Activated naive CD4-positive, alpha-beta T cell treated with Interleukin-2 at 50 U/mL for 16 hours (primary cell): Measurements from ENCODE around the gene CCDC93.

ENCODE experiments used
- DNase-seq: peaks from one replicate; pipeline ENCODE4 v3.0.0-alpha.2; 2020

Gene CCDC93

DNA sequence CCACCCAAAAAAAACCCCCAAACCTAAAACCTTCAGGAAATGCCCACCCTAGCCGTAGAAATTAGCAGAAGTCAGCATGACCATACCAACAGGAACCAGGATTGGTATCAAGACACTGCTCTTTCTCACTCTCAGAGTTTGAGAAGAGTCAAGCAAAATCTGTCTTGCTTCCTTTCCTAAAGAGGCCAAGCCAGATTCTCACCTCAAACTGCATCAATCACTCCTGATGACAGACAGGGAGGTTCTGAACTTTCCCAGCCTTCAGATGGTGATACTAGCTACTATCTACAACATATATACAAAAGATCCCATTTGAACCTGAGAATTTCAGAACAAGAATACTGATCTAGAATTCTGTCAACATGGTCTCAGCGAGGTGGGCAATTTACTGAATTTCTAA lies 29.7 kb downstream of the CCDC93 start:
- DNase-seq: no peak

DNA sequence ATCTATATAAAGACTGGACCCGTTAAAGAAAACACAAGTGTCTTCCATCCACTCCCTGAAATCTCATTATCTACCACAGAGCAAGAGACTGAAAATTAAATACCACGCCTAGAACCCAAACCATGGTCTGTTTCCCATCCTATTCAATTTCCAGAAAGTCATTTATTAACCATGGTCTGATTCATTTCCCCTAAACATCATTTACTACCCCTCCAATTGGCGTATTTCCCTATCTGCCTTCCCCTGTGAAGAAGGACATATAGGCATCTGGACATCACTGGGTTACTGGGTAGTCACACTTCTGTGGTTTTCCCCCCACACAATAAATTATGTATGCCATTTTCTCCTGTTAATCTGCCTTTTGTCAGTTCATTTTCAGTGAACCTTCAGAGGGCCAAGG lies 30.8 kb downstream of the CCDC93 start:
- DNase-seq: no peak

GRCh38 chr2:117982376-117983033 lies 31.4 kb downstream of the CCDC93 start:
- DNase-seq: no peak

DNA sequence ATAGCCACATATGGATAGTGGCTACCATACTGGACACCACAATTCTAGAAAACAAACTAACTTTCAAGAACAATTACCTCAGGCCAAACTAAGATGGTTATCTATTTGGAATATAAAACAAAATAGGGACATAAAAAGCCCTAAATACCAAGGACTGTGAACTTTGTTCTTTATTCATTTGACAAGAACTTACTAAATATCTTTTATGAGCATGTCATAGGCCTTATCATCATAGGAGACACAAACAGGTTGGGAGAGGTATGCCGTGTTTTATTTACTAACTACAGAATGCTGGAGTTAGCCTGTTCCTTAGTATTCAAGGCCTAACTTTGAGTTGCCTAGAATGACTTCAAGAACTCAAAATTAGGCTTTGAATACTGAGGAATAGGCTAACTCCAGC lies 32.1 kb downstream of the CCDC93 start:
- DNase-seq: no peak

- no peak for DNase-seq
Measured at GRCh38 chr2:117980783-117981676, 32.8 kb downstream of the CCDC93 start.

DNA sequence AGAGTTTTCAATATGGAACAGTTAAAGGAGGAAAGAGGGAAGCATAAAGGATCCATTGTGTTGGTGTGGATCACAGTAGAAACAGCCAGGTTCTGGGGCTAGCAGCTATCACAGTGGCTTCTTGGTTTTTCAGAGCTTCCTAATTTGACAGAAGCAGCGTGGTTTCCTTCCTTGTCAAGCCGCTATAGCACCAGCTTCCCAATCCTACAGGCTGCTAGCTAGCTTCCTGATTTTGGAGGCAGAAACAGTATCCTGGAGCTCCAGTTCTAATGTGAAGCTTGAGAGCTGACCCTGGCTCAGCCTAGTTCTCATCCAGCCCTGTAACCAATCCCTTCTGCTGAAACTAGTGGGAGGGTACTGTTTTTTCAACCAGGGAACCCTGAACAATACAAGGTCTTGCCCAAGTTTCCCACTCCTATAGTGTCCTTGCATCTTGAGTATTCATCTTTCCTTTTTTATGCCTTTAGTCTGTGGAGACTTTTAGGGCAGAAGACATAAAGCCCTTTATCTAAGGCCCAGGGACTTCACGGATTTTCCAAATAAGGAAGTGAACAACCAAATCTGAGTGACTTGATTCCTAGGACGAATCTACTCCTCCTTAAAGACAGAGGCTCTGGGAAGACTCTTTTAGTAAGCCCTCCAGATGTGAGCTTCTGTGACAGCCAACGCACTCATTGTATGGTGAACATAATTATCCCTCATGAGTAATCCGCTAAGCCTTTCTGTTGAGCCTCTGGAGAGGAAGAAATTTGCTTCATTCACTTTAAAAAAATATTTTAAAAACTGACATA lies 33.8 kb downstream of the CCDC93 start:
- no peak for DNase-seq

- DNase-seq: no peak
Measured at GRCh38 chr2:117977696-117978095, 36.2 kb downstream of the CCDC93 start.

DNA sequence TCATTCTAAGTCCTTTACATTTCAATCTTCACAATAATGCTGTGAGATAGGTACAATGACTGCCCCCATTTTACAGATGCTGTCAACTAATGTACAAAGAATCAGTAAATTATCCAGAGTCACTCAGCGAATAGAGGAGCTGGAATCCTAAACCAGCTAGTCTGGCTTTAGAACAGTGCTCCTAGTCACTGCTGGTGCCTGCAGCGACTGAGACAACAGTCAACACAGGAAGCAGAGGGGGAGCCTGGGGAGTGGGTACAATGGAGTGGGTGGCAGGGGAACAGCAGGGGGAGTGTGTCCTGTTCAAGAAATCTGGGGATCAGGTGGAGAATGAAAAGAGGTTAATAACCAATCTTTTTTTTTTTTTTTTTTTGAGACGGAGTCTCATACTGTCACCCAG lies 37.3 kb downstream of the CCDC93 start:
- no peak for DNase-seq

GRCh38 chr2:117973498-117974082 lies 40.3 kb downstream of the CCDC93 start:
- DNase-seq: no peak

- DNase-seq: no peak
Measured at GRCh38 chr2:117972476-117973123, 41.3 kb downstream of the CCDC93 start.

DNA sequence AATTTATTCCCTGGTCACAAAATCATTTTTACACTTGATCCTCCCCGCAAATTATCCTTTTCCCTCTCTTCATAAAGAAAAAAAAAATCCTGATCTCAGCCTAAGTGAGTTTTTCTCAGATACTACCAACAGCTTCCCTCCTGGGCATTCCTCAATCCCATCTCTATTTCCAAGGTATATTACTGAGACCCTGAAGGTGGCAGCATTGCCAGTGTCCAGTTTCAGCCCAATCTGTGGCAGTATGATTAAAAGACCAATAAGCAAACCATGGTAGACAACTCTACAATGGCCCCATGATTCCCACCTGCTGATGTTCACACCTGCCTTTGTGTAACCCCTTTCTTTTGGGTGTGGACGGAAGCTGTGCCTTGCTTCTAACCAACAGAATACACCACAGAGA lies 45.1 kb downstream of the CCDC93 start:
- DNase-seq: no peak

DNA sequence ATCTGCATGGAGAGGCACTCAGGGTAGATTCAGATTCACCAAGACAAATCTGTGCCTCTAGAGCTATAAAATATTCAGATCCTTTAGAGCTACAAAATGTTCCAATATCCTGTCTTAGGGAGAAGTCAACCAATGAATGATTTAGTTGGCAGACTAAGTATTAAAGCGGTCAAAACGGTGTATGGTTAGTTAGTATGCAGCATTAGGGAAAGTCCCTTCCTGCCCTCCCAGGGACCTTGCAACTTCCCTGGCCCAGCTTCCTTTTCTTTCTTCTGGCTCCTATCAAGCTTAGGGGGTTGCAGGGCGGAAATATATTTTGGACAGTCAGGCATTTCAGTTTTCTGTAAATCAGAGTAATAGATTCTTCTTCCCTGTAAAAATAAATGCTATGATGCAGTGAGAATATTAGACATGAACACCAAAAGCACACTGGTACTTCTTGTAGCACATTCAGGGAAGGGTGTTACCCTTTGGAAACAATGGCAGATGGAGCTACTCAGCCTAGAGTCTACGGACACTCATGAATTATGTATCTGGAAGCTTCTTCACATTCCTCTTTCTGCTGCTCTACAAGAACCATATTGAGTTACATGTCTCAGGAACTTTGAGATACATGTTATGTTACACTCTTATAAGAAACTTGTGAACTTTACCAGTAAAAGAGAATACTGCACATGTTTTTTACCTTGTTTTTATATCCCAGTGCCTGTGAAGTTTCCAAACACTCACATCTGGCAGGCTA lies 45.7 kb downstream of the CCDC93 start:
- no peak for DNase-seq

DNA sequence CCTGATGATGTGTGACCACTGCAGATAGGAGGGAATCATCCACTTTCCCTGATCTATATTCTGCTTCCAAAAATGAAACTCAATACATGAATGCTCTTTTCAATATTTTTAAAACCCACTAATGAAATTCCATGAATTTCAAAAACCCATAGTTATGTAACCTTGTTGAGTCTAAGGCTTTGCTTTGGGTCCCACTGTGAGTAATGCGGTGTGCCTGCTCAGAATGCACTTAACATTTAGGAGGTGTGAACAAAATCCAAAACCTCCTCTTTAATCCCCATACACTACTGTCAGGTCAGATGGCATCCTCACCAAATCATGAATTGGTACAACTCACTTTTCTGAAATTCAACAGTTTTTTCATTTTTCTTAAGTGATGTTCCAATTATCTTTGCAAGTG lies 50.4 kb downstream of the CCDC93 start:
- DNase-seq: no peak

GRCh38 chr2:117961201-117961600 lies 52.7 kb downstream of the CCDC93 start:
- DNase-seq: no peak

- DNase-seq: no peak
Measured at GRCh38 chr2:117960231-117960630, 53.6 kb downstream of the CCDC93 start.

DNA sequence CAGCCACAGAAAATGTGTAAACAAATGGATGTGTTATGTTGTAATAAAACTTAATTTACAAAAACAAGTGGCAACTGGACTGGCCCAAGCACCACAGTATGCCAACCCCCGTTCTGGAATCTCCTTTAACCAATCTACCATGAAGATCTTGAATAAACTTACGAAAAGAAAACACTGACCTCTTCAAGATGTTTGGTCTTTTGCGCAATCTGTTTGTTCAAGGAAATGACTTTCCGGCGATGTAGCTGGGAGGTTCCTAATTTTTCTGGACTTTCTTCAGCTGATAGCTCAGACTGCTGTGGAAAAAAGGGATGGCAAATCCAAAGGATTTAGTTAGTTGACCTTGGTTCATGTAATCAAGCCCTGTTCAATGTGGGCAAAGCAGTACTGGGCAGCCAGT lies 55.7 kb downstream of the CCDC93 start:
- no peak for DNase-seq

- no peak for DNase-seq
Measured at GRCh38 chr2:117957616-117958015, 56.3 kb downstream of the CCDC93 start.

DNA sequence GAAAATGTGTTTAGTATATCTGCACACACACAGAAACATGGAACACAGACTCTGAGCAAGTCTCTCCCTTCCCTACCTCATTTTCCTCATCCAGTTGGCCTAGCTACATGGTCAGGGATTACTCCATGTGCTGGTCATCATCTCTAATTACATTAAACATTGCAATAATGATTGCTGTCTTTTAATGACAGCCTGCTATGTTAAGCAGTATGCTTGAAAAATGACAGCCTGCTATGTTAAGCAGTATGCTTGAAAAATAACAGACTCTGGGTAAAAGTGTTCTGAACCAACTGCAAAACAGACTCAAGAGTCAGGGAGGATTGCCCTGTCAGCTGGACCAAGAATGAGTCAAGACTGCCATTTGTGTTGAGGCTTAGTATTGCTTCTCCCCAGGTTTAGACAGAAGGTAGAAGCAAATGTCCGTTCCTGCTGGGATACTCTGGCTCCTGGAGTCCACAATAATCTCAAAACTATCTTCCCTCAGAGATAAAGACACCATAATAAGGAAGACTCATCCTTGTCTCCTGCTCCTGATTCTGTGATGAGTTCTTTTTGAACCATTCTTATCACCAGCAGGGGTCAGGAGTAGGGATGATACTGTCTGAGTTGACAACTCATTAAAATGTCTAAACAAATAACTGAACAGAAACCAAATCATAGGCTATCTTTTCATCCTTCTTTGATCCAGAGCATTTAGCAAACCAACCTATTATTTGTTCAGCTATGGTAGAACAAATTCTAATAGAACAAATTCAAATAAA lies 57.7 kb downstream of the CCDC93 start:
- no peak for DNase-seq

GRCh38 chr2:117953231-117953630 lies 60.6 kb downstream of the CCDC93 start:
- DNase-seq: no peak

DNA sequence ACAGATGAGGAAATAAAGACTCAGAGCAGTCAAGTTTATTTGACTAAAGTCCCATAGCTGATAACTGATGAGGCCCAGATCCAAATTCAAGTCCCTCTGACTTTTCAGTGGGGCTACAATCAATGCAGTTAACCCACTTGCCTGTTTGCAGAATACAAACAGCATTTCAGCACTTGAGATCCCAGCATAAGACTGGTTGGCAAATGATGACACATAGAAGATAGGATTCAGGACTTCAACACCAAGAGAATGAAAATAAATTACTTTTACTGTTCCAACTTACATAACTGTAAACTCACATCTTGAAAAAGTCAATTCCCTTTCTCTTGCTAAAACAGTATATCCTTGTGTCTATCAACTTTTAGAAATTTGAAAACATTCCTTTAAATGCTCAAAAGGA lies 61.2 kb downstream of the CCDC93 start:
- no peak for DNase-seq

DNA sequence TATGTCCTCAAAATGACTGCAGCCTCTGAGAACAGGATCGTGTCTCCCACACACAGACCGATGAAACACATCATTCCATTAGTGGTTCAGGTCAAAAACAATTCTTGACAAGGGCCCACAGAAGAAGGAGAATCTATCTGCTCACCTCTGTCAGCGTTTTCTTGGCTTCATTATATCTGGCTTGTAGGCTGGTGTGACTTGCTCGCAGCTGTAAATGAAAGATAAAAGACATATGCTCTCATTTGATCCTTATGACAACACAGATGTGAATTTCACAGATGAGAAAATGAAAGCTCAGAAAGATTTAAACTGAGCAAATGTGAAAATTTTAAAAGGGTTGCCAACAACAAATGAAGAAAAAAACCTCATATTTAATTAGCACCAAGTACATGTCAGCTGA lies 61.6 kb downstream of the CCDC93 start:
- DNase-seq: no peak
